COLO829 (cell line): Measurements from ENCODE around the gene ECT2.
"Not testable (repeated sequence)": the region's sequence is repeated elsewhere in the genome, so short reads cannot be mapped to it uniquely, and the experiment has no call there.

ENCODE experiments used
- DNase-seq: peaks from one replicate; pipeline ENCODE4 v3.0.0; 2012; ENCODE audit warnings: low spot score

The ECT2 gene

DNA sequence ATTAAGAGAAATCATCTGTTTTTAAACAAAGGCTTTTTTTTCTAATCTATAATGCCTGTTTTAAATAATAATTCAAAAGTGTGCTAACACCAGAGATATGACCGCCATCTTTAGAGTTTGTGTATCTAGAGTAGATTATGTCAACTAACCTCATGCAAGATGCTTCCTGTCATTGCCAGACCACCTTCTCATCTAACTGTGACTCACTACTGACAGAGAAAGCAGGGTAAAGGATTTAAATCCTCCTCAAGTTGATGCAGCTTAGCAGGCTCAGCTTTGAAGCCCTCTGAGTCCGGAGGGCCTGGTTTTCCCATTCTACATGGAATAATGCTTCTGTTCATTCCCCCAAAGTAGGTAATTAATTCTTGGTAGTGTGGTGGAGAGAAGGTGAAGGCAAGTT is 108.5 kb downstream of the ECT2 start:
- DNase-seq = no peak

DNA sequence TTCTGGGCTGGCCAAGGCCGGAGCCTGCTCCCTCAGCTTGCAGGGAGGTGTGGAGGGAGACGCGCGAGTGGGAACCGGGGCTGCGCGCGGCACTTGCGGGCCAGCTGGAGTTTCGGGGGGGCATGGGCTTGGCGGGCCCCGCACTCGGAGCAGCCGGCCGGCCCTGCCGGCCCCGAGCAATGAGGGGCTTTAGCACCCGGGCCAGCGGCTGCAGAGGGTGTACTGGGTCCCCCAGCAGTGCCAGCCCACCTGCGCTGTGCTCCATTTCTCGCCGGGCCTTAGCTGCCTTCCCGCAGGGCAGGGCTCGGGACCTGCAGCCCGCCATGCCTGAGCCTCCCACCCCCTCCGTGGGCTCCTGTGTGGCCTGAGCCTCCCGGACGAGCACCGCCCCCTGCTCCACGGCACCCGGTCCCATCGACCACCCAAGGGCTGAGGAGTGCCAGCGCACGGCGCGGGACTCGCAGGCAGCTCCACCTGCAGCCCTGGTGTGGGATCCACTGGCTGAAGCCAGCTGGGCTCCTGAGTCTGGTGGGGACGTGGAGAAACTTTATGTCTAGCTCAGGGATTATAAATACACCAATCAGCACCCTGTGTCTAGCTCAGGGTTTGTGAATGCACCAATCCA is 116.3 kb downstream of the ECT2 start:
- not testable (repeated sequence) for DNase-seq

DNA sequence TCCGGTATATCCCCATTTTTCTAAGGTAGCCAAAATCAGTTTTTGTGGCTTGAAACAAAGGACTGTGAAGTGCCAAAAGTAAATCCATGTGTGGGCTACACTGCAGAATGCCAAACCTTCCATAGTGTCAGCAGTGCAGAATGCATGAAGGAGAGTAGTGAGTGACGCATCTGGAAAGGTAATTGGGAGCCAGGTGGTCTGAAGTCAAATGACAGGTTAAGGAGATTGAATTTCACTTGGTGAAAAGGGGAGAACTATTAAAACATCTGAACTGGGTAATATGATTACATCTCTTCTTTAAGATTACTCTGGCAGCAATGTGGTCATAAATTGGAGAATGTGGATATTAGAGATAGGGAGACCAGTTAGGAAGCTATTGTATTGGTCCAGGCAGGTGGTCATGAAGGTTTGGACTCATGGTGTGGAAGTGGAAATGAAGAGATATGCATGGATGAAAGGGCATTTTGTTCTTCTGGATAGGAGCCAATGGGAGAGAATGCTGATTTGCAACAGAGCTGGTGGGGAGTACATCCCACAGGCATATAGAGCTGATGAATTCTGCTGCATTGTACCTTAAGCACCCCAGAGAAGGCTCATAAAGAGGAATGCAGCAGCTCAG is 118.2 kb downstream of the ECT2 start:
- DNase-seq = no peak

DNA sequence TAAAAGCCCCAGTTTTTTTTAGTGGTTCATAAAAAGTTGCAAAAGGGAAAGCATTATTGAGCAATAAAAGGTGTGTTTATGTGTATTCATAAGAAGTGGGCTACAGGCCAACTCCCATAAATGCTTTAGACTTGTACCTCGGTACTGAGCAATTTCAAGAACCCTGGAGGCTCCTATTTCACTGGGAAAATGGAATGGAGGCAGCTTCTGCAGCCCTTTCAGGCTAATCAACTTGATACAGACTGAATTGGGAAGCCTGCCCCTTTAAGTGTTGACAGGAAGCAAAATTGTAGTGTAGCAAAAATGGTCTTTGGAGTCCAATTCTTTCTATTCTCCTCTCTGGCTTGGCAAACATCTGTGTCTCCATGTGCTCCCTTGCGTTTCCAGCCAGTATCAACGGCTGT is 118.8 kb downstream of the ECT2 start:
- no peak for DNase-seq

DNA sequence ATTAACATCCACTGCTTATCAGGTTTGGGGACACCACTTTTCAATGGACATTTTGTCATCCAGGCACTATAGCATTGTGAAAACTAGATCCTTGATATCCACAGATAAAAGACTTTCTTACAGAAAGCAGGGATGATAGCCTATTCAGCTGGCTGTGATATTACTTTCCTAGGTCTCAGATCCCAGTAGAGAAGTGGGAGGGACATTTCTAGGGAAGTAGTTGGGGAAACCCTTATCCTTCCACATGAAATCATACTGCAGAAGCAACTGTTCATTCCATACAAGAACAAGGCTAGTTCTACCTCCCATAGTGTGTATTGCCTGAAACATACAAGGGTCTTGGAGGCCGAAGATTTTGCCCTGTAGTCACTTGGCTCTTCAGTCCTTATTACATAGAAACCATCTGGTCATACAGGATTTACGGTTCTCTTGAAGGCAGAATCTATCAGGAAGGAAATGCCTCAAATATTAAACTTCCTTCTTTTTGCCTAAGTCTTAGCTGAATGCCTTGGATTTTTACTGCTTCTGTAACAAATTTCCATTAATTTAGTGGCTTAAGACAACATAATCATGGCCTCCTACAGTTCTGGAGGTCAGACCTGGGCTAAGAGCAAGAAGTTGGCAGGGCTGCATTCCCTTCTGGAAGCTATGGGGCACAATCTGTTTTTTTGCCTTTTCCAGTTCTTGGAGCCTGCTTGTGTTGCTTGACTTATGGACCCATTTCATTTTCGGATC is 119.4 kb downstream of the ECT2 start:
- no peak for DNase-seq
